Neural cell (in vitro differentiated cells): ENCODE results near the gene PLET1.

Experiments used
- CTCF ChIP-seq: fragments of 450-650 bp; IDR thresholded peaks from 2 replicates; pipeline ENCODE4 v1.5.1; 2014; ENCODE audit warnings: antibody characterized with exemption, mild to moderate bottlenecking, moderate library complexity; ENCODE audit not compliant: poor library complexity, severe bottlenecking
- EP300 ChIP-seq: fragments of 450-650 bp; conservative IDR thresholded peaks from 2 replicates; pipeline ENCODE4 v1.6.1; 2014; ENCODE audit warnings: antibody characterized with exemption, mild to moderate bottlenecking, moderate library complexity; ENCODE audit not compliant: poor library complexity, severe bottlenecking
- MXI1 ChIP-seq: fragments of 450-650 bp; conservative IDR thresholded peaks from 2 replicates; pipeline ENCODE4 v1.6.1; 2014; ENCODE audit warnings: antibody characterized with exemption, mild to moderate bottlenecking; ENCODE audit not compliant: poor library complexity, severe bottlenecking
- RAD21 ChIP-seq: fragments of 450-650 bp; conservative IDR thresholded peaks from 2 replicates; pipeline ENCODE4 v1.6.1; 2014; ENCODE audit warnings: antibody characterized with exemption, mild to moderate bottlenecking, moderate library complexity
- REST ChIP-seq: IDR thresholded peaks from 2 replicates; pipeline ENCODE4 v1.6.1; 2012; ENCODE audit warnings: borderline replicate concordance
- TAF1 ChIP-seq: IDR thresholded peaks from 2 replicates; pipeline ENCODE4 v1.6.1; 2012; ENCODE audit warnings: low read depth

DNA sequence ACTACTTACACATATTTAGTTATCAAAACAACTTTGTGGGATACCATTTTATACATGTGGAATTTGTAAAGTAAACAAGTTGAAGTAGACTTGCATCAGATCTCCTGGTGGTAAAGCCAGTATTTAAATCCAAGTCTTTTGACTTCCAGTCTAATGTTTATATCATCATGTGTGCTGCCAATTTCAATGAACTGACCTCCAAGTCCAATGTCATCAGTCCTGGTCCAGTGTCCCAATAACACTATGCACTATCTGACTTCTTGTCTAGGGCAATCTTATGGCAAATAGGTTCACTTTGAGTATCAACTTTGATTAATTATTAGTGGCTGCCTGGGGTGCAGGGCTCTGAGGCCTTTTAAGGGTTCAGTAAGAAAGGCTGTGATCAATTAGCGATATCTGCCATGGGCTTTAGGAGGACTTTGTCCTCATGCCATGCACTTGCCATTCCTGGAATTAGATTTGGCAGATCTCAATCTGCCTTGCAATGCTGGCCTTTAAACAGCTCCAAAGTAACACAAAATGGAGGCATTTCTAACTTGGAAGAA is 44.0 kb downstream of the PLET1 start:
- TF ChIP-seq CTCF, result no peak
- no peak for TF ChIP-seq EP300
- no peak for TF ChIP-seq MXI1
- TF ChIP-seq RAD21, result no peak
- no peak for TF ChIP-seq REST
- TF ChIP-seq TAF1, result no peak
